H1 (cell line): ENCODE results near the gene REG1B. TPM values are rescaled to one million over a fixed set of nuclear protein-coding genes. Genes with fewer than 3 reads are reported as not detected.

ENCODE experiments used
- KDM4A ChIP-seq: IDR thresholded peaks from one replicate; pipeline ENCODE4 v1.7.1; 2012; ENCODE audit warnings: low read depth, mild to moderate bottlenecking, moderate library complexity, low read length, inconsistent platforms; ENCODE audit not compliant: severe bottlenecking
- polyA plus RNA-seq, 7 experiments: library from polyadenylated mRNA; depleted of rRNA in 3 of 7; stranded (reverse) in 5 of 7; unstranded in 2 of 7; fragments of >200 nt in 5 of 7; fragments of 200-250 nt in 2 of 7; gene quantifications; 1 replicate in 5 of 7; 2 replicates in 1 of 7; 4 replicates in 1 of 7; pipeline versions ENCODE4 v1.2.1 to v1.2.3, GENCODE V29; 2011 to 2013; ENCODE audit warnings: missing spikeins in 2 of 7, mixed read lengths in 2 of 7
- total RNA-seq: library from RNA; stranded (reverse); fragmentation: NEBNext Ultra II Directional; extraction: Animal tissue kit (Norgen Biotek cat#: 25700); gene quantifications from 2 replicates; pipeline ENCODE4 v1.2.1, GENCODE V29; 2021

REG1B gene
- total and polyA plus RNA-seq, 2 of the 8 experiments (the other 6 are each of a cell fraction or from before 2014, with no cell fraction given), result not detected

- no peak for TF ChIP-seq KDM4A
Observed at GRCh38 chr2:79120194-79120713, 32.5 kb upstream of the REG1B start, which contains the start of gene REG1A (continued).
